Measurements from ENCODE around the gene FOXD1.
A peak's percentile ranks its signal among the peaks of the same experiment; 100 is the strongest.
"Not testable (repeated sequence)": the region's sequence is repeated elsewhere in the genome, so short reads cannot be mapped to it uniquely, and the experiment has no call there.

Gene FOXD1

GRCh38 chr5:73460133-73460532, 11.6 kb upstream of the FOXD1 start:
- DNase-seq, result no peak

- no peak for DNase-seq
Measured at GRCh38 chr5:73459366-73459765, 10.8 kb upstream of the FOXD1 start.

- not testable (repeated sequence) for DNase-seq
Measured at GRCh38 chr5:73456462-73456861, 7.9 kb upstream of the FOXD1 start.

GRCh38 chr5:73454379-73455036, 5.9 kb upstream of the FOXD1 start:
- DNase-seq, result peak; percentile 42 to 57 (median 50)

- no peak for DNase-seq
Measured at GRCh38 chr5:73452215-73452614, 3.6 kb upstream of the FOXD1 start.

GRCh38 chr5:73451224-73452130, 2.9 kb upstream of the FOXD1 start:
- DNase-seq, result peak; percentile 60 to 89 (median 73)

GRCh38 chr5:73450672-73451223, 2.2 kb upstream of the FOXD1 start:
- DNase-seq, result no peak

GRCh38 chr5:73450137-73450536, 1.6 kb upstream of the FOXD1 start:
- DNase-seq, result no peak

GRCh38 chr5:73447530-73448462, 781 bp downstream of the FOXD1 start:
- DNase-seq, result peak; percentile 47 to 60 (median 53)

- peak; percentile 29 to 66 (median 49) for DNase-seq
Measured at GRCh38 chr5:73446631-73447529, 1.7 kb downstream of the FOXD1 start.

- DNase-seq, result no peak
Measured at GRCh38 chr5:73445665-73446630, 2.6 kb downstream of the FOXD1 start.

GRCh38 chr5:73444499-73445438, 3.8 kb downstream of the FOXD1 start:
- no peak for DNase-seq

GRCh38 chr5:73443829-73444498, 4.6 kb downstream of the FOXD1 start:
- DNase-seq, result no peak

GRCh38 chr5:73442996-73443627, 5.5 kb downstream of the FOXD1 start:
- DNase-seq, result no peak

GRCh38 chr5:73442231-73442811, 6.3 kb downstream of the FOXD1 start:
- DNase-seq, result no peak

- DNase-seq, result no peak
Measured at GRCh38 chr5:73441378-73441777, 7.2 kb downstream of the FOXD1 start.

GRCh38 chr5:73440262-73440661, 8.3 kb downstream of the FOXD1 start:
- DNase-seq, result no peak

Data from suppressor macrophage treated with lipopolysaccharide for 1 hour (primary cell).